GM10266 (cell line): ENCODE measurements around the gene DSCAM.
A peak's percentile ranks its signal among the peaks of the same experiment; 100 is the strongest.

Source experiments
- DNase-seq: peaks from one replicate; pipeline ENCODE4 v3.0.0; 2012; ENCODE audit errors: extremely low spot score
- TF ChIP-seq, protein P1 (sequence below): IDR thresholded peaks from 2 replicates; pipeline ENCODE4 v1.5.1; 2012; ENCODE audit warnings: mild to moderate bottlenecking, low read depth; ENCODE audit not compliant: control insufficient read depth, insufficient read depth; ENCODE audit errors: missing control alignments

DSCAM gene

DNA sequence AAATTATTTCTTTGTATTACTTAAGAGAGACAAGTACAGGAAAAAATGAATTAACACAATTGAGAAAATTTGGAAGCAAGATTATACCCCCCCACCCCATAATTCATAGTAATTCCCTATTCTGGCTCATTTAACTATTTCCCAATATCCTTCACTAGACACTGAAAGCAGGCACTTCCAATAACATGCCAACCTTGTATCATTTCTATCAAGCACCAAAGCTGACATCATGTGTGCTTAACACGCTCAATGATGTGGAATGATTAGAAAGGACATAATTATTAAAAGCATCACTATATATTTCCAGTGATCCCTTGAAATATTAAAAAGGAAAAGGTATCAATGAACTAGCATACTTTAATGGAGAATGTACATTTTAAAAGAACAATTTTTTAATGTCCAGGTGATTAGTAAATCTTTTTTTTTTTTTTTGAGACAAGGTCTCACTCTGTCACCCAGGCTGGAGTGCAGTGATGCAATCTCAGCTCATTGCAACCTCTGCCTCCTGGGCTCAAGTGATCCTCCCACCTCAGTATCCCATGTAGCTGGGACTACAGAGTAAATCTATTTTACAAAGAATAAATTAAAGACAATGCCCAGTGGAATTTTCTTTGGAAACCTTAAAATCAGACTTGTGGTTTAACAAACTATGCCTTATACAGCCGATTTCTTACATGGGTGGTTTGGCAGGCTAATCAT, 443.9 kb downstream of the DSCAM start:
- TF ChIP-seq, protein P1, sequence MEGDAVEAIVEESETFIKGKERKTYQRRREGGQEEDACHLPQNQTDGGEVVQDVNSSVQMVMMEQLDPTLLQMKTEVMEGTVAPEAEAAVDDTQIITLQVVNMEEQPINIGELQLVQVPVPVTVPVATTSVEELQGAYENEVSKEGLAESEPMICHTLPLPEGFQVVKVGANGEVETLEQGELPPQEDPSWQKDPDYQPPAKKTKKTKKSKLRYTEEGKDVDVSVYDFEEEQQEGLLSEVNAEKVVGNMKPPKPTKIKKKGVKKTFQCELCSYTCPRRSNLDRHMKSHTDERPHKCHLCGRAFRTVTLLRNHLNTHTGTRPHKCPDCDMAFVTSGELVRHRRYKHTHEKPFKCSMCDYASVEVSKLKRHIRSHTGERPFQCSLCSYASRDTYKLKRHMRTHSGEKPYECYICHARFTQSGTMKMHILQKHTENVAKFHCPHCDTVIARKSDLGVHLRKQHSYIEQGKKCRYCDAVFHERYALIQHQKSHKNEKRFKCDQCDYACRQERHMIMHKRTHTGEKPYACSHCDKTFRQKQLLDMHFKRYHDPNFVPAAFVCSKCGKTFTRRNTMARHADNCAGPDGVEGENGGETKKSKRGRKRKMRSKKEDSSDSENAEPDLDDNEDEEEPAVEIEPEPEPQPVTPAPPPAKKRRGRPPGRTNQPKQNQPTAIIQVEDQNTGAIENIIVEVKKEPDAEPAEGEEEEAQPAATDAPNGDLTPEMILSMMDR: no peak
- no peak for DNase-seq

DNA sequence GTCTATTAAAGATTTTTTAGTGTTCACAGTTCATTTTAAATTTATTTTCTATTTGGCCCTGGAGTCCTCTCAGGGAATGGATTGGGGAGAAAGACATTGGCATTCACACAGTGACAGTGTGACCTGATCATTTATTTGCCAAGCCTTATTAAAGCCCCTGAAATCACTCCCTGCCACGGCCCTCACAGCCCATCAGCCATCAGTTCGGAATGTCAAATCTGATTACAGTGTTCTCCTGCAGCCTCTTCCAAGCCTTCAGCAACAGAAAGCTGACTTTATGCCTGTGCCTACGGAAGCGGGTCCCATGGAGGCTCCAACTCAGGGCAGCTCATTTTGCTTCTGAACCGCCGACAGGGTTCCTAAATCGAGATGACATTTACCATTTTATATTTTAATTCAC, 451.2 kb downstream of the DSCAM start:
- TF ChIP-seq, protein P1: no peak
- no peak for DNase-seq

DNA sequence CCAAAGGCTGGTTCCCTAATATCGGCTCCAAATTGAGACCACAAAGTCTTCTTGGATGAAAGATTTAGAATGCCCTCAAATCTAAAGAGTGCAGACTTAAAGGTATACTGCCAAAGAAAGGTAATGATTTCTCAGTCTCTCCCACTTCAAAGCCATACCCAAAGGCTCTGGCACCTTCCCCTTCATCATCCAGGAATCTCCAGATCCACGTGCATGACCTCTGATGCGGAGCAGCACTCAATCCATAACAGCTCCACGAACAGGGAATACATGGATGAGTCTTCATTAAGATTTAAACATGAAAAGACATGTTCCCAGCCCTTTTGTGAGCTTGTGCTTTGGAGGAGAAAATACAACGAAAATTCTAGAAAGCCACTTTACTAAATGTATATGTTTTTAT, 453.9 kb downstream of the DSCAM start:
- TF ChIP-seq, protein P1: no peak
- no peak for DNase-seq

DNA sequence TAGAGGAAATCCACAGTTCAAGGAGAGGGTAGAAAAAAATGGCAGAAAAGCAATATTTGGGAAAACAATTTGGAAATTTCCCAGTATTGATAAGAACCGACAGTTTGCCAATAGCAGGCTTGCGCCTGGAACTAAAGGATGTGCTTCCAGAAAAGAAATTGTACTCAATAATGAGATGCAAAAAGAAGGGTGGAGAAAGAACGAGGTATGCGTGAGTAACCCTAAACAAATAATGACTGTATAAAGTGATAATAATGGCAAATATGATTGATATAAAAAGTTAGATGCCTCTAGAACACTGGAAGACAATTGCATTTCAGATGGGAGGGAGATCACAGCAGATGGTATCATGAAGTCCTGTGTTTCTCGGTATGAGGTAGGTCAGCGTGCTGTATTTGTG, 458.9 kb downstream of the DSCAM start:
- TF ChIP-seq, protein P1: no peak
- no peak for DNase-seq

DNA sequence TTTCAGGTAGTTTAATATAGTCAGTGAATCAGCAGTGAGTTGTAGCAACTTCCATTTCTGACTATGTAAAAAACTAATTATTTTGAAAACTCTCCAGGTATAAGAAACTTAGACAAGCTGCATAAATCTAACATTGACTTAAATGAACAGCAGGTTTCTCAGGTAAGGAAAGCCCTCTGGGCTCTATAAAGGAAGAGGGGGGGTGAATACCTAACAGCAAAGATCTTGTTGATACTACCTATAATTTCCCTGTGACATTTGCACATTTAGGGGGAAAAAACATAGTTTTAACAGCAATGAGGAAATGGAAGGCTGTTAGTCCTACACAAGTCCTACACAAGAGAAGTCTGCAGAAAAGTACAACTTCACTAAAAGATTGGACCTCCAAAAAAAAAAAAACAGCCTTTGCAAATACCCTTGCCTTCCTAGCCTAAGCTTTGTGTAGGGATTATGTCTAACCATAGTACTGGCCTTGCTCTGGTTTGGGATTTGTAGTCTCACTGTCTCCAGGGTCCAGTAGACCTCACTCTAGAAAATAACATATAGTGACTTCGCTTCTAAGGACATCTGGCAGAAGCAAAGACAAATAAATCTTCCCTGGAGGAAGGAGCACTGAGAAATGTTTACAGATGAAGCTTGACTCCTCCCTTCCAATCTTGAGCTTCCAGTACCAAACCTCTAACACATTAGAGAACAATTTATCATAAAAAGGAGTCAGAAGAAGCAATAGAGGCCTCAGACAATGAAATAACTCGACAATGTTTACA, 459.8 kb downstream of the DSCAM start:
- TF ChIP-seq, protein P1: no peak
- no peak for DNase-seq

DNA sequence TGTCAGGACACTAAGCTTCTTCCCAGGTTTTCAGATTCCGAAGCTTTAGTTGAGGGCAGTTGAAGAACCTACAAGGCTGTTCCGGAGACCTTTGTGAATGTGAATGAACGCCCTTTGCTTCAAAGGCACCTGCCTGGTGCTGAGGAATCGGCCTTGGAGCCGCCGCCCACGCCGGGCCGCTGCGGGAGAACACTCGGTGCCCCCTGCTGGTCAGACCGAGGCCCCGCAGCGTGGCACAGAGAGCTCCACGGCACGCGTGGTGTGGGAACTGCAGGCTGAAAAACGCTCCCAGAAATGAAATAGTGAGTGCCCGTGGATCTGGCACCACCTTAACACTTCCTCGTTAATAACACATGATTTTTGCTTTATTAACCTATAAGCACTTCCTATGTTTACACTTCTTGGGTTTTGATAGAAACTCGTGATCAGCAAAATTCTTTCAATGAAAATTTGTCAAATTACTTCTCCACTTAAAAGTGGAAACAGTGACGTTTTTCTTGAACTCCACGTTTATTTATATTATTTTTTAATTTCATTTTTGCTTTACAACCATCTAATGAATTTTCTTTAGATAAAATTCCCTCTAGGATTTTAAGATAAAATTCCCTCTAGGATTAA, 460.6 kb downstream of the DSCAM start:
- no peak for DNase-seq
- TF ChIP-seq, protein P1: peak; percentile 41

DNA sequence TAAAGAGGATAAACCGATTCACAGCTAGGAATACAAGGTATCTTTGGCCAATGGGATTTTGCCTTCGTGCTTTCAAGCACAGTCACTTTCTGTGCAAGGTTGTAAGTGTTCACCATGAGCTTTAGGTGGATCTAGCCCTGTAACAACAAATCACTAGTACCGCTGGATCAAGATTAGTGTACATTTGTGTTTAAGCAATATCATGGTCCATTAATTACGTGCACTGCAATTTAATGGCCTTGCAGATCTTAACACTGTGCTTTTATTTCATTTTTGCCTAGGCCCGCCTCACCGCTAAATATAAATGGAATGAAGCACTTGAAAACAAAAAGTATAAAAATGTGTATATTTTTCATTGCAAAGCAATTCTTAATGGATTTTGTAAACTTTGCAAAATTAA, 461.1 kb downstream of the DSCAM start:
- TF ChIP-seq, protein P1: no peak
- DNase-seq: no peak
